K562 (cell line): ENCODE measurements around the gene DDR1. TPM values are rescaled to one million over a fixed set of nuclear protein-coding genes. Genes with fewer than 3 reads are reported as not detected.

Experiments
- CEBPZ ChIP-seq: fragments of 150-350 bp; IDR thresholded peaks from 2 replicates; pipeline ENCODE4 v1.6.1; 2014; ENCODE audit warnings: low read depth, mild to moderate bottlenecking, low read length, borderline replicate concordance
- CREB3 ChIP-seq: fragments of 450-650 bp; conservative IDR thresholded peaks from 2 replicates; pipeline ENCODE4 v1.6.1; 2016; ENCODE audit warnings: missing genetic modification characterization, low read depth, mild to moderate bottlenecking, missing compliant biosample characterization, moderate library complexity
- E2F1 ChIP-seq: sonication (generic); formaldehyde crosslinking; IDR thresholded peaks from 2 replicates; pipeline ENCODE4 v1.8.1; 2023; ENCODE audit warnings: mild to moderate bottlenecking, missing genetic modification reagents, moderate library complexity
- EHMT2 ChIP-seq: fragments of 450-650 bp; IDR thresholded peaks from 2 replicates; pipeline ENCODE4 v1.6.1; 2018; ENCODE audit warnings: antibody characterized with exemption
- GMEB1 ChIP-seq: fragments of 250-450 bp; sonication (Bioruptor Pico); IDR thresholded peaks from 2 replicates; pipeline ENCODE4 v1.4.0; 2020; ENCODE audit warnings: mild to moderate bottlenecking
- HCFC1 ChIP-seq: IDR thresholded peaks from 2 replicates; pipeline ENCODE4 v1.6.1; 2012; ENCODE audit warnings: low read depth, low read length, improper control_type of control experiment
- L3MBTL2 ChIP-seq: fragments of 450-650 bp; IDR thresholded peaks from 2 replicates; pipeline ENCODE4 v1.6.1; 2016; ENCODE audit warnings: mild to moderate bottlenecking, moderate library complexity
- MTA3 ChIP-seq: fragments of 450-650 bp; formaldehyde crosslinking; IDR thresholded peaks from 2 replicates; pipeline ENCODE4 v1.6.1; 2017; ENCODE audit warnings: mild to moderate bottlenecking, borderline replicate concordance
- POLR2G ChIP-seq: fragments of 200-400 bp; formaldehyde crosslinking; IDR thresholded peaks from 2 replicates; pipeline ENCODE4 v1.6.1; 2017; ENCODE audit warnings: low read depth, mild to moderate bottlenecking, antibody characterized with exemption, low read length, moderate library complexity
- PURB ChIP-seq: sonication (generic); formaldehyde crosslinking; IDR thresholded peaks from 2 replicates; pipeline ENCODE4 v1.9.0; 2021; ENCODE audit warnings: low read depth, mild to moderate bottlenecking, missing genetic modification reagents
- SIRT6 ChIP-seq: IDR thresholded peaks from one replicate; pipeline ENCODE4 v1.6.1; 2012; ENCODE audit warnings: low read depth, mild to moderate bottlenecking, control low read depth, inconsistent platforms, low read length, moderate library complexity
- SPI1 ChIP-seq: IDR thresholded peaks from 2 replicates; pipeline ENCODE4 v1.6.1; 2011; ENCODE audit warnings: low read depth, low read length, control low read depth, borderline replicate concordance
- ZNF134 ChIP-seq: fragments of 250-450 bp; sonication (Bioruptor Pico); conservative IDR thresholded peaks from 2 replicates; pipeline ENCODE4 v1.4.0; 2020
- ZNF398 ChIP-seq: fragments of 250-450 bp; sonication (Bioruptor Pico); IDR thresholded peaks from 2 replicates; pipeline ENCODE4 v1.8.0; 2021; ENCODE audit warnings: moderate library complexity, mild to moderate bottlenecking, inconsistent platforms
- ZNF586 ChIP-seq: fragments of 450-650 bp; formaldehyde crosslinking; conservative IDR thresholded peaks from 2 replicates; pipeline ENCODE4 v1.4.0; 2020; ENCODE audit warnings: mild to moderate bottlenecking, moderate library complexity
- ZNF699 ChIP-seq: fragments of 250-450 bp; sonication (Bioruptor Pico); IDR thresholded peaks from 2 replicates; pipeline ENCODE4 v1.8.0; 2021; ENCODE audit warnings: mild to moderate bottlenecking, moderate library complexity; ENCODE audit not compliant: insufficient replicate concordance
- ZNF717 ChIP-seq: fragments of 250-450 bp; sonication (Bioruptor Pico); IDR thresholded peaks from 2 replicates; pipeline ENCODE4 v1.5.0; 2021
- ZNF75A ChIP-seq: fragments of 450-650 bp; formaldehyde crosslinking; IDR thresholded peaks from 2 replicates; pipeline ENCODE4 v1.4.0; 2020; ENCODE audit warnings: mild to moderate bottlenecking
- polyA plus RNA-seq, 8 experiments: library from polyadenylated mRNA; depleted of rRNA in 4 of 8; stranded (reverse) in 5 of 8; unstranded in 3 of 8; fragments of >200 nt; fragmentation: Nextera tagmentation in 2 of 8; fragmentation: Illumina TruSeq in 1 of 8; extraction: Ambion mirVana in 2 of 8; extraction: Trizol in 1 of 8; gene quantifications; 2 replicates each; pipeline versions ENCODE4 v1.2.1 to v1.2.3, GENCODE V29; 2011 to 2014; ENCODE audit warnings: inconsistent platforms in 1 of 8, missing spikeins in 1 of 8
- total RNA-seq, 7 experiments: library from RNA; depleted of rRNA in 6 of 7; stranded (reverse); fragments of >200 nt in 6 of 7; fragmentation: Illumina TruSeq in 2 of 7; extraction: Trizol in 2 of 7; gene quantifications; 2 replicates each; pipeline versions ENCODE4 v1.2.1 to v1.2.3, GENCODE V29; 2011 to 2021; ENCODE audit warnings: low replicate concordance in 1 of 7

Gene DDR1
- total and polyA plus RNA-seq, 9 of the 15 experiments (the other 6 are each of a cell fraction or from before 2014, with no cell fraction given) = 1.4 to 44.6 (median 12.2) TPM

GRCh38 chr6:30877419-30878262 is 6.7 kb upstream of the DDR1 start (continued):
- TF ChIP-seq ZNF398 (CRISPR knock-in tag) = no peak
- TF ChIP-seq ZNF75A (CRISPR knock-in tag) = no peak
- peak; percentile 45; the same call in 1 of the 2 replicates for TF ChIP-seq L3MBTL2
- TF ChIP-seq CREB3 (tag) = peak; percentile 72
- TF ChIP-seq HCFC1 = peak; percentile 45
- no peak for TF ChIP-seq ZNF134 (CRISPR knock-in tag)
- TF ChIP-seq PURB (CRISPR knock-in tag) = no peak
- TF ChIP-seq SPI1 = peak; percentile 35; the same call in 1 of the 2 replicates
- no peak for TF ChIP-seq ZNF717 (CRISPR knock-in tag)
- TF ChIP-seq ZNF586 (CRISPR knock-in tag) = no peak
- peak; percentile 51; the same call in 1 of the 2 replicates for TF ChIP-seq POLR2G
- TF ChIP-seq EHMT2 = no peak
- no peak for TF ChIP-seq CEBPZ
- TF ChIP-seq E2F1 = no peak
- TF ChIP-seq ZNF699 (CRISPR knock-in tag) = no peak
- TF ChIP-seq MTA3 = 0 out of 2 replicates have a peak, but pooled peaks have one; percentile 72
- no peak for TF ChIP-seq SIRT6
- TF ChIP-seq GMEB1 (CRISPR knock-in tag) = no peak
